GM21786 (cell line): Measurements from ENCODE around the gene MTHFD1L.
"Not testable (repeated sequence)": the region's sequence is repeated elsewhere in the genome, so short reads cannot be mapped to it uniquely, and the experiment has no call there.

Experiments
- ATAC-seq: cut with Tn5 transposase; IDR thresholded peaks from one replicate; pipeline ENCODE4 v1.9.1; 2021; ENCODE audit not compliant: unreplicated experiment

The MTHFD1L gene

DNA sequence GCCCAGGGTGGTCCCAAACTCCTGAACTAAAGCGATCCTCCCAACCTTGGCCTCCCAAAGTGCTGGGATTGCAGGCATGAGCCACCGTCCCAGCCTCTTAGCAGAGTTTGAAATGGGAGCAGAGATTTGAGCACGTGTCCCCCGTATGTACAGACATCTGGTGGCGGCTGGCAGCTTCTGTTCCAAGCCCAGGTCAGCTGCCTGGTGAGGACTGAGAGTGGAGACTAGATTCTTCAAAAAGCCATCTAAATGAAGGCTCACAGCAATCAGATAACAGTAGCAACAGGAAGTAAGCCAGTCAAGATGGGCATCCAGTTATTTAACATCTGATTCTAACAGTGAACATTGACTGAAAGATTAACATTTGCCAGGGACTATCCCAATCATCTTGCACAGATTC lies 246.2 kb downstream of the MTHFD1L start:
- no peak for ATAC-seq

DNA sequence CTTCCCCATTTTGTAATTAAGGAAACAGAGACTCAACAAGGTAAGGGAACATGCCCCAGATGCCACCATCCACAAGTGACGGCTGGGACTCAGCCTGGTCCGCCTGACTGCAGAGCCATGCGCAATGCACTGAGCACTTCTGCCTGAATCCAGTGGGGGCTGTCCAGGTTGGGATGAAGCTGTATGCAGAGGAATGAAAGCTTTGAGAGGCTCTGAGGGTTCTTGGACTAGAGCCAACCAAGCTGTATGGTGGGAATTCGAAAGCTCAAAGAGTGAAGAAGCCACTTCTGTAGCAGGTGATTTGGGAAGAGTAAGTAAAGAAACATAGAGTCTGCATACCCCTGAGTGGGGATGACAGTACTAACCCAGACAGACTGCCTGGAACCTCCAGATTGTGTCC lies 246.6 kb downstream of the MTHFD1L start:
- no peak for ATAC-seq

DNA sequence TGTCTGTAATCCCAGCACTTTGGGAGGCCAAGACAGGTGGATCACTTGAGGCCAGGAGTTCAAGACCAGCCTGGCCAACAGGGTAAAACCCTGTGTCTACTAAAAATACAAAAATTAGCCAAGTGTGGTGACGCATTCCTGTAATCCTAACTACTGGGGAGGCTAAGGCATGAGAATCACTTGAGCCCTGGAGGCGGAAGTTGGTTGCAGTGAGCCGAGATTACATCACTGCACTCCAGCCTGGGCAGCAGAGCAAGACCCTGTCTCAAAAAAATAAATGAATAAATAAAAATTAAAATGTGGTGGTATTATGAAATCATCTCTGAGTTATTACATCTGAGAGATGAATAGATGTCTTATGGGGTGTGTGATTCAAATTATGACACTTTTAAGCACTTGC lies 247.4 kb downstream of the MTHFD1L start:
- not testable (repeated sequence) for ATAC-seq

DNA sequence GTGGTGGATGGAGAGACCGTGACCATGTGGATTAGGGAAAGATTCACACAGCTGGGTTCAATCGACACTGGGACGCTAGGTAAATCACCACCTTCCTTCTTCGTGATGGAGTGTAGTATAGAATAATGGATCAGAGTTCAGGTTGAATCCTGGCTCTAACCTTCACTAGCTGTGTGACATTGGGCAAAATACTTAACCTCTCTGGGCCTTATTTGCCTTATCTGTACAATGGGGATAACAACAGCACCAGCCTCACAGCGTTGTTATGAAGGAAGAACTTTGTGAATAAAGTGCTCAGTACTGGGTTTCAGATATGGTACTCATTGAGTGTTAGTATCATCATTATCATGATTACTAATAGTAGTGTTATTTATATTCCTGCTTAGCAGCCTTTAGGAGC lies 248.1 kb downstream of the MTHFD1L start:
- no peak for ATAC-seq

DNA sequence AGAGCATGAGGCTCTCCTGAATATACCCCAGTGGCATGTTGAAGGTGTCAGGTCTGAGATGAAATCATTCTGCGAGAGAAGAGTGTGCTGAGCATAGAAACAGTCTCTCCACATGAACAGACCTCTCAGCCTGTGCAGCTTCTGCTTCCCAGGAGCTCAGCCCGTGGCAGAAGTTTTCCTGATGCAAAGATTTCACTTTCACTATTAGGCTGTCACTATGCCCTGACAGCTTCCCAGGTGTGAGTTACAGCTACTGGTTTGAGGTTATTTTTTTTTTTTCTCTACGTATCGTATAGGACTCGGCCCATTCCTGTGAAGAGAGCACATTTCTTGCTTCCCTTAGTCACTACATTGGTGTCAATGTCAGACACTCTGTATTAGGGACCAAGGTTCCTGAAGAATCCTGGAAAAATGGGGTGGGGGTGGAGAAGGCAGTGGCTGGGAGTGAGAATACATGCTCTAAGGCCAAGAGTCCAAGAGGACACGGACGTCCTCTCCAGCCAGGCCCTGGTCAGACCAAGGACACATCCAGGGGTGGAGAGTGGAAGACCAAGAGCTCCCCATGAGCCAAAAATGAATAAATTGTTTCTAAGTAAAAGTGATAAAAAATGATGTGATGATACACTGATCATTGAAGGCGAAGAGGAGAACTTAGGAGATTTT lies 253.1 kb downstream of the MTHFD1L start:
- no peak for ATAC-seq

DNA sequence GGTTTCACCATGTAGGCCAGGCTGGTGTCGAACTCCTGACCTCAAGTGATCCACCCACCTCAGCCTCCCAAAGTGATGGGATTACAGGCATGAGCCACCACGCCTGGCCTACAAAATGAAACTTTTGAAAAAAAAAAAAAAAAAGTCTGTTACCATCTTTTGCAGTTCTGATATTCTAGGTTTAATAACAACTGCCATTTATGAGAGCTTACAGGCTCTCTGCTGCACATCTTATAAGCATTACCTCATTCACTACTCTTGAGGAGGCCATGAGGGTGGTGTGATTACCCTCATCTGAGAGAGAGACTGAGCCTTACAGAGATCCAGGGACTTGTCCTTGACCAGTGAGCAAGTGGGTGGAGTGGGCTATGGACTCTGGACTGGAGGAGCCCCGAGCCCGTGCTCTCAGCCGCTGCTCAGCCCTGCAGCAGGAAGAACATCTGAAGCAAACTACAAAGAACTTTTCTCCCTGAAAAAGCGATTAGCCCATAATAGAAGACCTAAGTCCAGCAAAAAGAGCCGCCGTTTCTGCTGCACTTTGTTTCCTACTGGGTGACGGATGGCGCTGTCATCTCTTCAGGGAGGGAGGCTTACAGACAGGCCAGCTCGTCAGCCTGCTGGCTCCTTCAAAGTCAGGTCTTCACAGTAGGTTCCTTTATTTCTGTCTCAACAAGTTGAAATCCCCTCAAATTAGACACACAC lies 254.5 kb downstream of the MTHFD1L start:
- no peak for ATAC-seq

DNA sequence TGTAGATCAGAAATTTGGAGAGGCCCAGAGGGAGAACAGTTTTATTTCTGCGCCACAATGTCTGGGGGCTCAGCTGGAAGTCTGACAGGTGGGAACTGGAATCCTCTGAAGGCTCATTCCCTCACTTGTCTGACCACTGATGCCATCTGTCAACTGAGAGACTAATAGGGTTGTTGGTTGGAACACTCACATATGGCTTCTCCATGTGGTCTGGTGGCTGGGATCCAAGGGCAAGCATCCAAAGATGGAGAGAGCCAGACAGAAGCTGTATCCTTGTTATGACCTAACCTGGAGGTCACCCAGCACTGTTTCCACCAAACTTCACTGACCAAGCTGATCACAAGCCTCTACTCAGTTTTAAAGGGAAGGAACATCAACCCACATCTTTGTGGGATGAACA lies 256.4 kb downstream of the MTHFD1L start:
- no peak for ATAC-seq

DNA sequence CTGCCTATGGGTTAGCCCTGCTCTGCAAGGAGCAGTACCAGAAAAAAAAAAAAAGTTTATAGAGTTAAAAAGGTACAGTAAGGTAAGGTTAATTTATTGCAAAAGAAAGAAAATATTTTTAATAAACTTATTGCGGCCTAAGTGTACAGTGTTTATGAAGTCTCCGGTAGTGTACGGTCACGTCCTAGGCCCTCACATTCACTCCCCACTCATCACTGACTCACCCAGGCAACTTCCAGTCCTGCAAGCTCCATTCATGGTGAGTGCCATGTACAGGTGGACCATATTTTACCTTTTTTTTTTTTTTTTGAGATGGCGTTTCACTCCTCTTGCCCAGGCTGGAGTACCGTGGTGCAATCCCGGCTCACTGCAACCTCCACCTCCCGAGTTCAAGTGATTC lies 258.1 kb downstream of the MTHFD1L start:
- not testable (repeated sequence) for ATAC-seq

DNA sequence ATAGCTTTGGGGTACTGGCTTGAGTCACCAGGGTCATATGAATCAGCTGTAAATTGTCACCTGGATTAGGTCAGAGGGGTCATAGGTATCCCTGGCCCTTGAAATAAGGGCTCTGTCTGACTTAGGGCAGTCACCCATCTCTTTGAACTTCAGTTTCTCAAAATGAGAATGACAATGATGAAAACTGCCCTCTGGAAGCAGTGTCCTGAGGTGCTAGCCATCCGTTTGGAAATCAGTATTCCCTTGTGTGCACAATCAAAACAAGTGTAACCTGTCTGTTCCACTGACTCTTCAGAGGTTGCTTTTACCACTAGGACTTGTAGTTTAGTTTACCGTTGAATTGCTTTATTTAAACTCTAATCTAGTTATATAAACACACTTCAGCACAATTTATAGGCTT lies 259.7 kb downstream of the MTHFD1L start:
- not testable (repeated sequence) for ATAC-seq

DNA sequence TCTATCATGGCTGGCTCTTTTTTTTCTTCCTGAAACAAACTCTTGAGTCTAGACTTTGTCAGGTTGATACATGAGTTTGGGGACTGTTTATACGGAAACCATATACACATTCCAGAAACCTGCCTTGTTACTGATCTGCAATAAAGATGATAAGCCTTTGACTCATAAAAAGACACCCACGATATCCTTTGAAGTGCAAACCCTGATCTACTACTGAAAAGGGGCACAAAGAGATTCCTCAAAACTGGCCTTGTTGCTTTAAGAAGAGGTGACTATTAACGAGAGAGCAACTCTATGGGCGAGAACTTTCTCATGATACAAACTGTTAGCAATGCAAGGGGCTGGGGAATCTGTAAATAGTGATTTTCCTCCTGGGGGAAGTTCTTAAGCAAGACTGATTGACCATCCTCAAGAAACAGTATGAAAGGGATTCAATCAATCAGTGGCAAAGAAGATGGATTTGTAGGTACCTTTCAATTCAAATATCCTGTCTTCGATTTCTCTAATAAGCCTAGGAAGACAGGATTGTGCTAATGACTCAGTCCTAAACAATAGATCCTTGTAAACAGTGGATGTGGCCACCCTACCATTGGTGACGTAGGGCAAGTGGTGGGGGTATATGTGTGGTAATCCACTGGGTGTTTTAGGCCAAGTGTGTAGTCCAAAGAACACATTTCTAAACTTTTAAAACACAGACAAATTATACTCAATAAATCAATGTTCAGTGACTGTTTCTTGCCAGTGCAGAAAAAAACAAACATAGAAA lies 260.3 kb downstream of the MTHFD1L start:
- ATAC-seq: not testable (repeated sequence)

DNA sequence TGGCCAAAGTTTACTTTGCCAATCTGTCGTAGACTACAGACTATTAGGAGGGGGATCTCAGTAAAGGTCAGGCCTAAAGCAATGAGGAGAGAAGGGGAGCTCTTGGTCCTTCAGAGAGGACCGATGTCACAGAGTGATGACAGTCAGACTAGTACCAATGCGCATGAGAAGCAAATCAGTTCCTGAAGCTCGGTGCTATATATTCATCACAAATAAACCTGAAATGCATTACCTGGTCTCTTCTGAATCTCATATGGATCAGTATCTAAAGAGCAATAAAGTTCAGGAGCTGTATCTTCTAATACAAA lies 260.9 kb downstream of the MTHFD1L start:
- not testable (repeated sequence) for ATAC-seq

DNA sequence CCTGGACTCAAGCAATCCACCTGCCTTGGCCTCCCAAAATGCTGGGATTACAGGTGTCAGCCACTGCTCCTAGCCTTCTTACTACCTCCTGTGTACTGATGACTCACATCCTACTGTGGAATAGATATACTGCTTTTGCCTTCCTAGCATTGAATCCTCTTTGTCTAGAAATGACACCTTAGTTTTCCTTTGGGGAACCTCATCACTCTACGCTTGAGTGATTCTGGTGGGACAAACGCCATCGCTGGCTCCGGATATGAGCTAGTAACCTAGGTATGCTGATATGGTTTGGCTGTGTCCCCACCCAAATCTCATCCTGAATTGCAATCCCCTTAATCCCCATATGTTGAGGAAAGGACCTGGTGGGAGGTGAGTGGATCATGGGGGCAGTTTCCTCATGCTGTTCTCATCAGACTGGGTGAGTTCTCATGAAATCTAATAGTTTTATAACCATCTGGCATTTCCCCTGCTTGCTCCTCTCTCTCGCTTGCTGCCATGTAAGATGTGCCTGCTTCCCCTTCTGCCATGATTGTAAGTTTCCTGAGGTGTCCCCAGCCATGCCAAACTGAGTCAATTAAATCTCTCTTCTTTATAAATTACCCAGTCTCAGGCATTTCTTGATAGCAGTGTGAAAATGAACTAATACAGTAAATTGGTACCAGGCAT lies 261.8 kb downstream of the MTHFD1L start:
- ATAC-seq: not testable (repeated sequence)

DNA sequence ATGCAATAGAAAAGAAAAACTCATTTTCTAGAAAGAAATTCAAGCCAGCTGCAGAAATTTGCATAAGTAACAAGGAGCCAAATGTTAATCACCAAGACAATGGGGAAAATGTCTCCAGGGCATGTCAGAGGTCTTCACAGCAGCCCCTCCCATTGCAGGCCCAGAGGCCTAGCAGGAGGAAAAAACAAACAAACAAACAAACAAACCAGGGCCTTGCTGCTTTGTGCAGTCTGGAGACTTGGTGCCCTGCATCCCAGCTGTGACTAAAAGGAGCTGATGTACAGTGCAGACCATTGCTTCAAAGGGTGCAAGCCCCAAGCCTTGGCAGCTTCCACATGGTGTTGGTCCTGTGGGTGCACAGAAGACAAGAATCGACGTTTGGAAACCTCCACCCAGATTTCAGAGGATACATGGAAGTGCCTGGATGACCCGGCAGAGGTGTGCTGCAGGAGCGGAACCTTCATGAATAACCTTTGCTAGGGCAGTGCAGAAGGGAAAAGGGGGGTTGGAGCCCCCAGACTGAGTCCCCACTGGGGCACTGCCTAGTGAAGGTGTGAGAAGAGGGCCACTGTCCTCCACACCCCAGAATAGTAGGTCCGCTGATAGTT lies 263.4 kb downstream of the MTHFD1L start:
- ATAC-seq: no peak

DNA sequence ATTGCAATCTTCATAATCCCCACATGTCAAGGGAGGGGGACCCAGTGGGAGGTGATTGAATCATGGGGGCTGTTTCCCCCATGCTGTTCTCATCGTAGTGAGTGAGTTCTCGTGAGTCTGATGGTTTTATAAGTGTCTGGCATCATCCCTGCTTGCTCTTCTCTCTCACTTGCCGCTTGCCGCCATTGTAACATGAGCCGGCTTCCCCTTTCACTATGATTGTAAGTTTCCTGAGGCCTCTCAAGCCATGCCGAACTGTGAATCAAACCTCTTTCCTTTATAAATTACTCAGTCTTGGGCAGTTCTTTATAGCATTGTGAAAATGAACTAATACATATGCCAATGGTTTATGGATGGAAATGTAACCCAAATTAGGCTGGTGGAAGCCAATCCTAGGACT lies 264.8 kb downstream of the MTHFD1L start:
- ATAC-seq: no peak

DNA sequence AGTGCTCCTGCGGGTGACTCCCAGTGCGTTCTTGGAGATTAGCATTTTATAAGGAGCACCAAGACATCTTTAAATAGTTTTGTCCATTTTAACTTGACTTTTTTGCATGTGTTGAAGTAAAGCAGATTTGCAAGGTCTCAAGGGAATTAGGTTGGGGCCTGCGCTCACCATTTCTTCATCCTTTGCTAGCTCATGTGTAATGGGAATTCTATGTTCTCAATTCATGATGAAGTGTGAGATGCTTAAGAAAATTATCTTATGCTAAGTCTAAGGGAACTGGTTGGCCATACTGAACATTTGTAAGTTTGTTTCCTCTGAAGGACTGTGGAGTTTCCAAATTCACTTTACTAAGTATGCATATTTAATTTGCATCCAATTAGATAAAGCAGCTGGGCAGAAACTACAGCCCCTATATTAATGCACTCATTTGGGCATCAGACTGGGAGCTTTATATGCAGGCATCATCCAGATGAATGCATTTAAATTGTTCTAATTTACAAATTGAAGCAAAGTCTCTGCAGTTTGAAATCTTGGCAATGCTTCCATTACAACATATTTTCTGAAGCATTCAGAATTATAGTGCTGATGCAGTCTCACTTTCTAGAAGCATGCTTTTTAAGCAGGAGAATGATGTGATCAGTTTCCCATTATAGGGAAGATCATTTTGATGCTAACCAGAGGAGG lies 266.0 kb downstream of the MTHFD1L start:
- ATAC-seq: no peak

DNA sequence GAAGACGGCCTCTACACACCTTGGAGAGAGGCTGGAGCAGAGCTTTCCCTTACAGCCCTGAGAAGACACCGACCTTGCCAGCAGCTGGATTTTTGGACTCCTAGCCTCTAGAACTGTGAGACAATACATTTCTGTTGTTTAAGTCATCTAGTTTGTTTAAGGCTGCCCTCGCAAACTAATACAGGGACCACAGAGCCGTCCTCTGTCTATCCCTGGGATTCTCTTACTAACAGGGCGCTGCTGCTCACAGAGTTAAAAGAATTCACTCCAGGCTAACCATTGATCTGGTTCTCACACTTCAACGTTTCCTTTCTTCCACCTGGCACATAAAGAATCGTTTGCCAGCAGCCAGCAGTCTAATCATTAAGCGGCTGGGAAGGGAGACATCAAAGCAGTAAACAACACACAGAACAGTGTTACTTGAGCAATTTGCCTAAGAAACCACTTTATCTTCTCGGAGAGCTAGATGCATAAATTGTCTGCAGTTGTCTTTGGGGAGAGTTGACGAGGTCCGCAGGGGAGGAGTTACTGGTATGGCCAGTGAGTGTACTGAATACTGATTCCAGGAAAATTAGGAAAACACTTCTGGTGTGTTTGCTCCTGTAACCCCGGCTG lies 270.7 kb downstream of the MTHFD1L start:
- no peak for ATAC-seq

DNA sequence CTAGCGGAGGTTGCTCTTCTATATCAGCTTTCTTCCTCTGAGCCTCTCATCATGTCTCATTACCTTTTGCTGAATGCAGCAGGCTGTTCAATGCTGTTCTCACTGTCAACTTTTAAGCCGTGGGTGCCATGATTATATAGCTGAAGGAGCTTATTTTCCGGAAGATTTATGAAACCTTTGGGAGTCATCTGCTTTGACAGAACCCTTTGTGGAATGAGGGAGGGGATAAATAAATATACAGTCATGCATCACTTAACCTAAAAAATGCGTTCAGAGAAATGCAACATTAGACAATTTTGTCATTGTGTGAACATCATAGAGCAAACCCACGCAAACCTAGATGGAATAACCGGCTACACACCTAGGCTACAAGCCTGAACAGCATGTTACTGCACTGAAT lies 272.0 kb downstream of the MTHFD1L start:
- ATAC-seq: no peak

DNA sequence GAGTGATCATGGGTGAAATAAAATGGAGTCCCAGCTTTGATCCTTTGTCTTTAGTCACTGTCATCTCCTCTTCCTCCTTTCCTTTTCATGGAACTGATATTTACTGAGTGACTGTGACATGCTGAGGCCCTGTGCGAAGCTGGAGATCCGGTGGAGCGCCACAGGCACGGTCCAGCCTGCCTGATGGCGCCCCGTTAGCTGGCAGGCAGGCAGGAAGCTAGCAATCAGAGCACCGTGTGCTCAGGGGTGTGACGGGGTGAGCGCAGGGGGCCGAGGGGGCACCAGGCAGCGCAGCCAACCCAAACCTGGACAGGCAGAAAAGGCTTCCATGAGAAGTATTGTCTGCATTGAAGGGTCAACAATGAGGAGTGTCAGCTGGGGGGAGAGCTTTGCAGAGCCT lies 274.0 kb downstream of the MTHFD1L start:
- no peak for ATAC-seq

DNA sequence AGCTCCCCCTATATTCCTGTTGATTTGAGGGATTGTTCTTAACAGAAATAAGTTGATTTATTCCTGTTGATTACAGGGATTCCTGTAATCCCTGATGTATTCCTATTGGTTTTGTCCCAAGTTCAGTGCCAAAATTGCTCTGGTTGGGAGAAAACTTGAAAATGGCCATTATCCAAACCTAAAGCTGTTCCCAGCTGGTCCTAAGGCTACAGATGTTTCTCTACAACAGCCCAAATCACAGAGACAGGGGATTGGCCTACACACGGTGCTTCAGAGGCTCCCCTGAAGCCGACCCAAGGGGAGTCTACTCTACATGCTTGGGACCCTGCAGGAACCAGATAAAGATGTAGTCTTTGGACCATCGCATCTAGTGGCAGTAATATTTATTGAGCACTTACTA lies 275.3 kb downstream of the MTHFD1L start:
- ATAC-seq: no peak

DNA sequence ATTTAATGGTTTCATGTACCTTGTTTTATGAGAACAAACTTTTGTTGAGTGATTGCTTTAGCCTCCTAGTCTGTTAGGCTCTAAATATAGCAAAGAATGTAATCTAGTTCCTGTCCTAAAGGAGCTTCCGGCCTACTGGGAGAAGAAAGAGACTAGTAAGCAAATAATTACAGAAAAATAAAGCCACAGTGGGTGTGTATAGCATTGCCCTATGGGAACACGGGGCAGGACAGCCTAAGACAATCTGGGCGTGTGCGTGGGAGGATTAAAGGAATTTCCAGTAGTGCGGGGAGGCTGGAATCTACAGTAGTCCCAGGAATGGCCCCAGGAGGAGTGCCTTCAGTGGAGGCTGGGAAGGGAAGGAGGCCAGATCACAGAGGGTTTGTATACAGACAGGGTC lies 276.2 kb downstream of the MTHFD1L start:
- ATAC-seq: no peak
